ENCODE measurements around the gene AUTS2.

The AUTS2 gene

GRCh38 chr7:69934144-69934903 is 336.0 kb downstream of the AUTS2 start:
- no peak for DNase-seq (ENCODE audit: low read depth in 3 of 3)

GRCh38 chr7:69935107-69935506 is 336.8 kb downstream of the AUTS2 start:
- no peak for DNase-seq (ENCODE audit: low read depth in 3 of 3)

GRCh38 chr7:69937097-69937496 is 338.8 kb downstream of the AUTS2 start:
- DNase-seq (ENCODE audit: low read depth in 3 of 3): no peak

GRCh38 chr7:69939317-69939716 is 341.0 kb downstream of the AUTS2 start:
- no peak for DNase-seq (ENCODE audit: low read depth in 3 of 3)

GRCh38 chr7:69941077-69941651 is 342.9 kb downstream of the AUTS2 start:
- DNase-seq (ENCODE audit: low read depth in 3 of 3): no peak

GRCh38 chr7:69942573-69942972 is 344.3 kb downstream of the AUTS2 start:
- no peak for DNase-seq (ENCODE audit: low read depth in 3 of 3)

GRCh38 chr7:69946901-69947300 is 348.6 kb downstream of the AUTS2 start:
- no peak for DNase-seq (ENCODE audit: low read depth in 3 of 3)

GRCh38 chr7:69947998-69948397 is 349.7 kb downstream of the AUTS2 start:
- no peak for DNase-seq (ENCODE audit: low read depth in 3 of 3)

- DNase-seq (ENCODE audit: low read depth in 3 of 3): no peak
These were observed 350.8 kb downstream of the AUTS2 start for GRCh38 chr7:69949122-69949521.

- DNase-seq (ENCODE audit: low read depth in 3 of 3): no peak
These were observed 353.2 kb downstream of the AUTS2 start for GRCh38 chr7:69951458-69951857.

GRCh38 chr7:69953136-69954067 is 355.1 kb downstream of the AUTS2 start:
- no peak for DNase-seq (ENCODE audit: low read depth in 3 of 3)

GRCh38 chr7:69956541-69956940 is 358.3 kb downstream of the AUTS2 start:
- no peak for DNase-seq (ENCODE audit: low read depth in 3 of 3)

GRCh38 chr7:69957661-69958060 is 359.4 kb downstream of the AUTS2 start:
- DNase-seq (ENCODE audit: low read depth in 3 of 3): no peak

- DNase-seq (ENCODE audit: low read depth in 3 of 3): no peak
These were observed 361.7 kb downstream of the AUTS2 start for GRCh38 chr7:69959789-69960499.

GRCh38 chr7:69961436-69961835 is 363.2 kb downstream of the AUTS2 start:
- DNase-seq (ENCODE audit: low read depth in 3 of 3): no peak

GRCh38 chr7:69962186-69963065 is 364.2 kb downstream of the AUTS2 start:
- no peak for DNase-seq (ENCODE audit: low read depth in 3 of 3)

- DNase-seq (ENCODE audit: low read depth in 3 of 3): no peak
These were observed 365.1 kb downstream of the AUTS2 start for GRCh38 chr7:69963393-69963792.

- no peak for DNase-seq (ENCODE audit: low read depth in 3 of 3)
These were observed 368.7 kb downstream of the AUTS2 start for GRCh38 chr7:69966766-69967591.

GRCh38 chr7:69967689-69968450 is 369.6 kb downstream of the AUTS2 start:
- DNase-seq (ENCODE audit: low read depth in 3 of 3): no peak
